Measurements from ENCODE around the gene CYP4F11.
"Not testable (repeated sequence)": the region's sequence is repeated elsewhere in the genome, so short reads cannot be mapped to it uniquely, and the experiment has no call there.

Gene CYP4F11

GRCh38 chr19:15919243-15919642 lies 15.1 kb downstream of the CYP4F11 start:
- no peak for FAIRE-seq

- FAIRE-seq, result no peak
Observed at GRCh38 chr19:15915109-15915508, 19.2 kb downstream of the CYP4F11 start.

GRCh38 chr19:15913830-15914229 lies 20.5 kb downstream of the CYP4F11 start:
- no peak for FAIRE-seq

GRCh38 chr19:15913384-15913783 lies 20.9 kb downstream of the CYP4F11 start:
- no peak for FAIRE-seq

GRCh38 chr19:15911599-15912235 lies 22.6 kb downstream of the CYP4F11 start:
- FAIRE-seq, result no peak

- no peak for FAIRE-seq
Observed at GRCh38 chr19:15905026-15905425, 29.3 kb downstream of the CYP4F11 start.

GRCh38 chr19:15902898-15903297 lies 31.4 kb downstream of the CYP4F11 start:
- FAIRE-seq, result not testable (repeated sequence)

- no peak for FAIRE-seq
Observed at GRCh38 chr19:15902254-15902653, 32.1 kb downstream of the CYP4F11 start.

- no peak for FAIRE-seq
Observed at GRCh38 chr19:15900504-15900903, 33.8 kb downstream of the CYP4F11 start.

- FAIRE-seq, result not testable (repeated sequence)
Observed at GRCh38 chr19:15900032-15900431, 34.3 kb downstream of the CYP4F11 start.

- FAIRE-seq, result not testable (repeated sequence)
Observed at GRCh38 chr19:15899561-15899960, 34.8 kb downstream of the CYP4F11 start.

GRCh38 chr19:15897738-15898276 lies 36.5 kb downstream of the CYP4F11 start, which contains the start of gene CYP4F2:
TSS of gene CYP4F2 (minus strand) at chr19:15898074. CDS start at chr19:15897611, 463 bp downstream.
- FAIRE-seq, result no peak

GRCh38 chr19:15897026-15897737 lies 37.1 kb downstream of the CYP4F11 start:
- no peak for FAIRE-seq

GRCh38 chr19:15895876-15896430 lies 38.4 kb downstream of the CYP4F11 start:
- FAIRE-seq, result no peak

GRCh38 chr19:15894359-15894758 lies 40.0 kb downstream of the CYP4F11 start:
- FAIRE-seq, result no peak

GRCh38 chr19:15893477-15893876 lies 40.9 kb downstream of the CYP4F11 start:
- no peak for FAIRE-seq

GRCh38 chr19:15892012-15892411 lies 42.3 kb downstream of the CYP4F11 start:
- no peak for FAIRE-seq

GRCh38 chr19:15891434-15891833 lies 42.9 kb downstream of the CYP4F11 start:
- no peak for FAIRE-seq

GRCh38 chr19:15889339-15889738 lies 45.0 kb downstream of the CYP4F11 start:
- not testable (repeated sequence) for FAIRE-seq

GRCh38 chr19:15885919-15886318 lies 48.4 kb downstream of the CYP4F11 start:
- no peak for FAIRE-seq

- FAIRE-seq, result no peak
Observed at GRCh38 chr19:15885167-15885566, 49.2 kb downstream of the CYP4F11 start.

- FAIRE-seq, result not testable (repeated sequence)
Observed at GRCh38 chr19:15883329-15883728, 51.0 kb downstream of the CYP4F11 start.

GRCh38 chr19:15874821-15875474 lies 59.4 kb downstream of the CYP4F11 start:
- no peak for FAIRE-seq

All from islet of Langerhans (tissue), 1 donor.